Stimulated activated CD4-positive, alpha-beta T cell treated with anti-CD3 and anti-CD28 coated beads, Interleukin-15, amount 100 ng/mL, for 48 hours (primary cell): ENCODE data around the gene KRT83.
"Not testable (repeated sequence)": the region's sequence is repeated elsewhere in the genome, so short reads cannot be mapped to it uniquely, and the experiment has no call there.

ENCODE experiments used
- DNase-seq, 2 donors: peaks; one replicate each; pipeline ENCODE4 v3.0.0-alpha.2; 2020; ENCODE audit warnings: low read depth in 2 of 2

The KRT83 gene

DNA sequence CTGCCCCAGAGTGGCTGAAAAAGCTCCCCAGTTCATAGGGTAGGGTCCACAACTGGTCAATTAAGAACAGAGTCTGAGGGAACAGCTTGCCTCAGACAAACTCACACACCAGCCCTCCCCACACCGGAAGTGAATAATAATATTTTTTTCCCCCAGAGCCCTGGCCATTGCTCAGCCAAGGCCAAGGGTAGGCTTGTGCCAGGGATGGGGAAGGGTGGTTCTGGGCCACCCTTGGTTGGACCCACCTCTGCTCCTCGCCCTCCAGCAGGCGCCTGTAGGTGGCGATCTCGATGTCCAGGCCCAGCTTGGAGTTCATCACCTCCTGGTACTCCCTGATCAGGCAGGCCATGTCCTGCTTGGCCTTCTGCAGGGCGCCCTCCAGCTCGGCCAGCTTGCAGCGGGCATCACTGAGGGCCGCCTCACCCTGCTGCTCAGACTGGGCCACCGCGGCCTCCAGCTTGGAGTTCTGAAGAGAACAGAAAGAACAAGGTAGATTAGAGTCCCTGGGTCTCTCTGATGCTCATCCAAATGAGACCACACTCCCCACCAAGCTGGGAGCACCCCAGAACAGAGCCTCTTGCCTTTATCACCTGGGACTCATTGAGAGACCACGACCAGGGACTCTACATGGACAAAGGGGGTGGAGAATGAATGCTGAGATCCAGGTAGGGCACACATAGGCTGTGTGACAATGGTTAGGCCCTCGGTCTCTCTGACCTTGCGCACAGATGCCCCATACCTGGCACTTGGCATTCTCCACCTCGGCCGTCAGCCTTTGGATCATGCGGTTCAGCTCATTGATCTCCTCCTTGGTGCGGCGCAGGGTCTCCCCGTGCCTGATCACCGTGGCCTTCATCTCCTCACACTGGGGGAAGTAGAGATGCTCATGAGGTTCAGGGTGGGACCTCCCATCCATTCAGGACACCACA lies 34.1 kb downstream of the KRT83 start:
- not testable (repeated sequence) for DNase-seq

DNA sequence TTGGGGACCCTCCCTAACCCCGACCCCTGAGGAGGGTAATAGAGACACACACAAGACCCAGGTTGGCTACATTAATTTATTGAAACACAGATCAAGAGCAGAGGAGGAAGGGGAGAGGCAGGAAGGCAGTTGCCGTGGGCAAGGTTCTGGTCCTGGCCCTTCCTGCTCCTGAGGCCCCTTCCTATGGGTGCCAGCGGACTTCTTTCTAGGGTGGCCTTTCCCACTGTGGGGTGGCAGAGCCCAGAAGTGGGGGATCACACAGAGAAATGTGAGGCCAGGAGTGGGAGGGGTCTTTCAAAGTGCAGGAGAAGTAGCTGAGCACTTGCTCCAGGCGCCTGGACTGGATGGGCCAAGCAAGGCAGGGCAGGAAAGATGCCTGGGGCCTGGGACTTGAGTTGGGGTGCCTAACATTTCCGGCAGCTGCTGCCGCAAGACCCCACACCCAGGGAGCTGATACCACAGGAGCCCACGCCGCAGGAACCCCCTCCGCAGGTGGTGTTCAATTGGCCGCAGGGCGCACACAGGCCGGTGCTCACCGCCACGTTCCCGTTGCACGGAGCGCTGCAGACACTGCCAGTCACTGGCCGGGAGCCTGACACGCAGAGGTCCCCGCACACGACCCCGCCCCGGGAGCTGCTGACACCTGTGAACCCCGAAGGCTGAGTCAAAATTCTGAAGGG lies 35.2 kb downstream of the KRT83 start:
- DNase-seq = no peak

DNA sequence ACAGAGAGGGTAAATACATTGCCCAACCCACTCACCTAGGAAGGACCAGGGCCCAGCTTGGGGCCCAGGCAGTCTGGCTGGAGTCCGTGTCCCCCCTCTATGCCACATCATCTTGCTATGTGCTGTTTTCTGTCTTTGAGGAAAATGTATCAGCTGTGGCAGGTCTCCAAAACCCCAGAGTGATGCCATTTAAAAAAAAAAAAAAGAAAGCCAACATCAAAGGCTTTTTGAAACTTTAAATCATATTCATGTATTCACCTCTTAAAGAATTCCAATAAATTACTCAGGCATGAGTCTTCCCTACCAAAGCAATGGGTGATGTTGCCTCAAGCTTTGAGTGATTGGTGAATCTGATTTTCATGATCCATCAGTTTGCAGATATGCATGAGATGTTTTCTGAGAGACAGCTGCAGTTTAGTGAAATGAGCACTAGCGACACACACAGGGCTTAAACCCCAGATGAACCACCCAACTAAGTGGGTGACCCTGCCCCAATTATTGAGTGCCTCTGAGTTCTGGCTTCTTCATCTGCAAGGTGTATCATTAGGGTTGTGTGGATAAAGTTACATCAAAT lies 35.9 kb downstream of the KRT83 start:
- DNase-seq = no peak

DNA sequence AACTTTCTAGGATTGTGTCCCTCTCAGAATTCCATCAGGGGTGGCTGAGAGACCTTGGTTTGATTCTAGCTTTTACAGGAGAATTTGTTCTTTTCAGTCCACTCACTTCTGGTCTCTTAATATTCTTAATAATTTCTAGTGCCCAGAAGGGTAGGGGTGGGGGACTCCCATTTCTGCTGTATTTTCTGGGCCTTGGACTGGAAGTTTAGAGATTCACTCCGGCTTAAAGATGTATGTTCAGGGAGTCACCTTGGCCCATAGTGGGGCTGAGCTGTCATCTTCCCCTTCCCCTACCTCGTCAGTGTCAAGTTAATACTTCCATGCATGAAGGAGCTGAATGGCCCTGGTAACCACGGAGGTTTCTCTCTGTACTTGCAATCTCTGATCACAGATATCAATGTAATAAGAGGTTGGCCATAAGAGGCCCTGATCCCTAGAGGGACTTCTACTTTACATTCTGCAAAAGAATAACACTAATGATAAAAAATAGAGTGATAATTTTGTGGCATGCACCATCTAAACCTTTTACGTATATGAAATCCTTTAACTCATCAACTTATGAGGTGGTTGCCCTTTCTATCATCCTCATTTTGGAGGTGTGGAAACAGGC lies 36.5 kb downstream of the KRT83 start:
- DNase-seq = no peak

DNA sequence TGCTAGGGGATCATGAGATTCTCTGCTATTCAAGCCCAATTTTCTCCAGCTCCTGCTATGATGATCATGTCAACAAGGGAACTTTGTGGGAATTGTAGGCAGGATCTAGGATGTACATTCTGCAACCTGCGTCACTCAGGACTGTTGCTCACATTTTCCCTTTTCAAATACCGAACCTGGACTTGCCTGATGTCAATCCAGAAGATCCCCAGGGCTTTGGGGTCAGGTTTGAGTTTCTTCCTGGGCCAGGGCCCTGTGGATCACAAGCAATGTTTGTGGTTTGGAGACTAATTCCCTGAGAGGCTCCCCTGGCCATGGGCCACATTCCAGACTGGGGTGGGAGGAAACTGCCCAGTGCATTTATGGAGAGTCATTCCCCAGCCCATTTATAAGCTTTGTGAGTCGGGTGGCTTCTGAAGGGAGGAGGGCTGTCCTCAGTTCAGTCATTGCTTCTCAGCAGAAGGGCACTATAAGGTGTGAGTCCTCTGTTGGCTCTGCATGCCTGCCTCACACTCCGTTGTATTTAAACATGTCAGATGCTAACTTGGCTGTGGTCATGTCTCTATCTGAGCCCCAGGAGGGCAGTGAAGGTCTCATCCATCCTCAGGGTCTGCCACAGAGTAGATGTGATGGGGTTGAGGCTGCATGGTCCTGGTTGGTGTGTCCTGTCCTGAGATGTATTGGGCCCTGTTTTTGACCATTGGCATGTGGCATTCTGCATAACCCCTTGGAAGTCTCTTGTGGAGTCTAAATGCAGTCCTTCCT lies 40.2 kb downstream of the KRT83 start:
- no peak for DNase-seq

DNA sequence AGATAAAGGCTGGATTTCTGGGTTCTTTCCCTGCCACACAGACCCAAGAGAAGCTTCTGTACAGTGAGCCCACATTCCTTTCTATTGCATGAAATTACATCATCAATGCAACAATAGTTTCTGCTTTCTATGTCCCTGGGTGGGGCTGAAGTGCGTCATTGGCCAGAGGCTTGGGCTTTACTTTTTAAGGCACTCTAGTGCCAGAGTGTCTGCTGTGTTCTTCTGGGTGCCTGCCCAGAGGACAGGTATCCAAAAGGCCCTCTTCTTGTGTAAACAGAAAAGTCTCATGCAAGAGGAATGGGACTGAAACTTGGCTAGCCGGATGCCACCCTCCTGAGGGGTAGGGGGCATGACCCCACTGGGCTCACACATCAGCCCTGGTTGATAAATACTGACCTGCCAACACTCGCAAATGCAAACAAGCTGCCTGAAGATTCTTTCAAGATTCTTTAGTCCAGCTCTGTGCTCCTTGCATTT lies 40.8 kb downstream of the KRT83 start:
- DNase-seq = no peak

DNA sequence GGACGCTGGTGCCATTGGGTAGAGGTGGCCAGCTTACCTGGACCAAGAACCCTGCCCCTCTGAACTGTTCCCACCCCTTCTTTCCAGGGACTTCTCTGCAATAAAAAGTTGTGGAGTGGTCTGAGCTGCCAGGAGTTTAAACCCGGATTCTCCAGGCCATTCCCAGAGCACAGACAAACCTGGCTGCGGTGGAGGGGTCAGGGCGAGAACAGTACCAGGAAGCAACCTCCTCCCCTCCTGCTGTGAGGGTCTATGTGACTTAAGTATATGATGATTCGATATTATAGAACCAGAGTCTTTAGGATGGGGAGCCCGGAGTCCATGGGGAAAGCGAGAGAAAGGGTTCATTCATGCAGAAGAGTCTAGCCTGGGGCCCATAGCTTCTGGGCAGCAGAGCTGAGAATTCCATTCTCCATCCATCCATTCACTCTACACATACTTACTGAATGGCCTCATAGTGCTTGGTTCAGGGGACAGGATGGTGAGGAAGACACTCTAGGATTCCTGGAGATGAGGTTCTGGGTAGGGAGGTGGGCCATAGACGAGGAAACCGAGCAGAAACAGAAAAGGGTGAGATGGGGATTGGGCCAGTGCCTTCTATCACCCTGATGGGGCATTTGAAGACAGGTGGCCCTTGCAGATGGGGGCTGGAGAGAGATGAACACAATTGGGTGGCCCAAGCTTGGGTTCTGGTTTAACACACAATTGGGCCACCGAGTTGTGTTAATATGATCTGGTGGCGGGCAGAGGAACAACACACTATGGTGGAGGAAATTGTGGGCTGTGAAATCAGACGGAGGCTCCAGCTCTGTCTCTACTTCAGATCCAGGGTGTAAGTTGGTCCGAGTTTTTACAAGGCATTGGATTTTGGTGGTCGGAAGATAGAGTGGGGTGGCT lies 41.5 kb downstream of the KRT83 start:
- no peak for DNase-seq

DNA sequence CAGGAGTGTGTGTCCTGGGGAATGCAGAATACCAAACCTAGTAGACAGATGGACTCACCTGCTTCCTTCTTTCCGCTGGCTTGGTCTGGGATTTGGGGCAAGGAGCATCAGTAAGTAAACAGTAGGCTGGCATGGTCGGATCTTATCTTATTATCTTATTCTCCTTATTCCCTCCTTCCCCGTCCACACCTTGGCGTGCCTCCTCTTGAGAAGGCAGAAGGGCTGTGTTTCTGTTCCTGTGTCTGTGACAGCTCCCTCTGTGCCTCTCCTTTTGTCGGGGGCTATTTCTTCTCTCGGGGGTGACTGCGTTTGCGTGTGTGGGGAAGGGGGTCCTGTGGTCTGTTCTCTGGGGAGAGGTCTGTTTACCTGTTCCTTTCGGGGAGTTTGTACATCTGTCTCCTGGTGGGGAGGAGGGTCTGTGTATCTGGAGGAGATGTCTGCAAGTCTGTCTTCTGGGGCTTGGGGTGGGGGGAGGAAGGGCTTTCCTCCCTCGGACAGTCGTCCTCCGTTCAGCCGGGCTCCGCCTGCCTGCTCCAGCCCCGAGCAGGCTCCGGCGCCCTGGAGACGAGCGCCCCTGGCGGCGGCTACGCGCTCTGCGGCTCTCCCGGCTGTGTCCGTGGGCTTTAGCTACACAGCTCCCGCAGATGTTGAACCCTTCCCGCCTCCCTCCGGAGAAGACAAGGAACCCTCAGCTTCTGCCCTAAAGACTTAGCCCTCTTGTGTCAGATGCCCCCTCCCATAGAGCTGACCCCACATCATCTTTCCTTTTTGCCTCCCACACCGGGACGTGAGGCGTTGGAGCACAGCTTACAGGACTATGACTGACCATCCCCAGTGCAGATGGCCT lies 42.4 kb downstream of the KRT83 start:
- DNase-seq = peak; percentile 21 to 65

DNA sequence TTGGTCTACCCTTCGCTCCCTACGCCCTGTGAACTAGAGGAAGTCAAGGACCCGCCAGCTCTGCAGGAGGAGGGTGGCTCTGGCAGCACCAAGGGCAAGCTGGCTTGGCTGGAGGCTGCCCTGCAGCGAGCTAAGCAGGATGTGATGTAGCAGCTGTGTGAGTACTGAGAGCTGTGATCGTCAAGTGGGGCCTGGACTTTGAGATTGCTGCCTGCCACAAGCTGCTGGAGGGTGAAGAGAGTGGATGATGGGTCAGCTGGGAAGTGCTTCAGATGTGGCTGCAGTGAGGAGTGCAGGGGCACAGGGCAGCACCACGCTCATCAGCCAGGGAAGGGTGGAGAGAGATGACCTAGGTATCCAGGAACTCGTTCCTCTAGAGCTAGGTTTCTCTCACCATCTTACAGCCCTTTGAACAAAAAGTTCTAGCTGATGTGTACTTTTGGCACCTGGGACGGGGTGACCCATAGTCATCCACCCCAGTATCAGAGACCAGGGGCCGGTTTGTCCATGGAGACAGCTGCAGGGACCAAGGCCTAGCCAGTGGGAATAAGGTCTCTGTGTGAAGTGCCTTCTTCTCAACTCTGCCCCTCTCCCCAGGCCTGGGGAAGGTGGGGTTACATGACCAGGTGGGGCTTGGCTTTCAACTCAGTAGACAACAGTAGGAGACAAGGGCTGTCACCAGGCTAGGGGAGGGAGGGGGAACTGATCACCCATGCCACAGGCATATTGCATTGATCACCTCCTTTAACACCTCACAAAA lies 43.5 kb downstream of the KRT83 start:
- DNase-seq = no peak

DNA sequence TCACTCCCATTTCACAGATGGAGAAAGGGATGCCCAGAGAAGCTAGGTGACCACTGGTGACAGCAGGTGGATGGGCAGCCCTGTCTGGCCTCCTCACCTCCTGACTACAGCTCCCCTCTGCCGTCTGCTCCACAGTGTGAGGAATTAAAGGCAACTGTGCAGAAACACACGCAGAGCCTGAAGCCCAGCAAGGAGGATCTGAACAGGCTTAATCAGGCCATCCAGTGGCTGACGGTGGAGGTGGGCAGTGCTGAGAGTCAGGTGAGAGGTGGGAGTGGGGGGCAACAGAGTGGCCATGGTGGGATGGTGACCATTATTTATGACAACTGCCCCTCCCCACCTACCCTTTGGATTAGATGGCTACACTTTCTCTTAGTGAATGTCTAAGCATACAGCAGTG lies 45.5 kb downstream of the KRT83 start:
- DNase-seq = no peak

DNA sequence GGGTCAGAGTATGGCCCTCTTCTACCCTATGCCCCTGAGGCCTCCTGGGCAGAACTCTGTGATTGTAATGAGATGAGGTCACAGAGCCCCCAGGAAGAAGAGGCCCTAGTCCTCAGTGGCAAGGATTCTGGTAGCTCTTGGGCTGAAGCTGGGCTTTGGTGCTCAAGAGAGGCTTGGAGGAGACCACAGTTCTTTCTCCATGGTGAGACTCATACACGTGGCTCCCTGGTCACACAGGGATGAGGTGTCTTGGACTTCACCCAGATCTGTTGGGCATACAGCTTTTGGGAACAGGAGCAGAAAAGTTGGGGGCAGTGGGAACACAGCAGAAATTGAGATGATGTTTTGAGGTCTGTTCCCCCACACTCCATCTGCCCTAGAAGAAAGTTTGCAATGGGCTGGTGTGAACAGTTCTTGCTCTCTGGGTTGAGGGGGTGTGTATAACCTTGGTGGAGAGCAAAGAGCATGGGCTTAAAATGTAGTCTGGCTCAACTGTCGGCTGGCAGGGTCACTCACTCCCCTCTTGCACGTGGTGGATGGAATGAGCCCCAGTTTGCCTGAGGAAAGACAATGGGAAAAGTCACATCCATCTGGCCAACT lies 46.6 kb downstream of the KRT83 start, which contains the start of gene KRT86:
TSS of gene KRT86 (plus strand) at position 125 of the 600 bp plus-strand sequence. CDS start 27,272 bp downstream, outside the sequence.
- no peak for DNase-seq

DNA sequence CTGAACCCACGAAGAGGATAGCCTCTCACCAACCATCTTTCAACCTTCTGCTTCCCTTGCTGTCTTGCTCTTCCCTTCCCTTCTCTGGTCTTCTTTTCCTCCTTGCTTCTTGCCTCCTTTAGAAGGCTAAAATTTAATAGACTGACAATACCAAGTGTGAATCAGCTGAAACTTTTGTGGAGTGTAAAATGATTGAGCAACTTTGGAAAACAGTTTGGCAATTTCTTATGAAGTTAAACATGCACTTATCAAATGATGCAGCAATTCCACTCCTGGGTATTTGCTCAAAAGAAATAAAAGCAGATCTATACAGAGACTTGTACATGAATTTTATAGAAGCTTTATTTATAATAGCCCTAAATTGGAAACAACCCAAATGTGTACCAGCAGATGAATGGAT lies 50.0 kb downstream of the KRT83 start:
- no peak for DNase-seq

DNA sequence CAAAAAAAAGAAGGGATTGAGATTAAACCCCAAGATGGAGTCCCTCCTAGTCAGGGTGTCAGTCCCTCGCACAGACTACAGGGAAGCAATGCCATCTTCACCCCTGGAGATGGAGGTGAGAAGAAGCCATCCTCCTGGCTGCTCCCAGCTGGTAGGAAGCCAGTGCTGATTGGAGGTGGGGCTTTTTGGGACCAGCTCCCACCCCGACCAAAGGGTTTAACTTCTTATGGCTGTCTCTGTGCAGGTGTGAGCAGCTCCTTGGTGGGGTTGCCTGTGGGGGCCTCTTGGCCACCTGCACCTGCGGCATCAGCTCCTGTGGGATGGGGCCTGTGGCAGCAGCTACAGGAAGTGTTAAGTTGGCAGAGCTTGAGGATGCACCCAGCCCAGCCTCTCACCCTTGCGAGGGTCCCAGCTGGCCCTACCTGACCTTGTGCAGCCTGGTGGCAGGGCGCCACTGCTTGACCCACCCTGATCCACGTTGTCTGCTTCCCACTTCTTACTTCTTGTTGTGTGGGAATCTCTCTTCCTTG lies 50.6 kb downstream of the KRT83 start:
- DNase-seq = no peak

DNA sequence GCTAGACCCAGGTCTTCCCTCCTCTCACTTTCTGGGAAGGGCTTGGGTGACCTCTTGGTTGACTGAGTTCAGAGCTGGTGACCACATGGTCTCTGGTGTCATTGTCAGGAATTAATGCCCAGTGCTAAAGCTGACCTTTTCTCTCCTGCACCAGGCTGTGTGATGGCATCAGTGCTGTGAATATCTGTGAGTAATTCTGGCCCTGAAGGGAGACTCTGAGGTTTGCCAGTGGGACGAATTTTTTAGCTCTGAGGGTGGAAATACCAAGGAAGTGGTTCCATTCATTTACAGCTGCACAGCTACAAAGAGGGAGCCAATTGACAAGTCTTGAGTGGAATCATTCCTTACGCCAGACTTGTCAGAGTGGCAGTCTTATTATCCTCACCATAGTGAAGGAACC lies 53.0 kb downstream of the KRT83 start:
- no peak for DNase-seq

DNA sequence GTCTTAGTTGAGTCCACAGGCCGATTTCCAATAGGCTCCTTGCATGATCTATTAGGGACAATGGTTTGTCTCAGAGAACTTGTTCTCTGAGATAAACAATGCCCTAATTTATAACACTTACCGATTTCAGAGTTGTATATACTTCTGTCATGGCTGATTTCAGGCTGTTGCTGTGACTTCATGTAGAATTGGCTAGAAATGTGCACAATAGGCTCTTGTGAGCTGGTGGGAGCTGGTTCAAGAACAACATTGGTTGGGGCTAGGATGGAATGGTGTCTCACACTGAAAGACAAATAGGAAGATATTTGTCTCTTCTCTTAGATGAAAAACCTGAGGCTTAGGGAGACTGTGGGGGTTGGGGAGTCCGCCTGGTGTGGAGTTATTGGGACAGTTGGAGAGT lies 53.5 kb downstream of the KRT83 start:
- no peak for DNase-seq

DNA sequence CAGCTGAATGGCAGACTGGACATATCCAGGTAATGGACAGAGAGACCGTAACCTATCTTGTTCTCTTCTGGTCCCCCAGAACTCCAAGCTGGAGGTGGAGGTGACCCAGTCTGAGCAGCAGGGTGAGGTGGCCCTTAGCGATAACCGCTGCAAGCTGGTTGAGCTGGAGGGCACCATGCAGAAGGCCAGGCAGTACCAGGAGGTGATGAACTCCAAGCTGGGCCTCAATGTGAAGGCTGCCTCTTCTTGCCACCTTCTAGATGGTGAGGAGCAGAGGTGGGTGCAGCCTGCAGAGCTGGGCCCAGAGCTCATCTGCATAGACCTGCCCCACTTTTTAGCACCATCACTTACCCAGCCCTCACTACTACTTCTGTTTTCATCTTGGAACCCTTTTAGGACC lies 53.9 kb downstream of the KRT83 start:
- no peak for DNase-seq

DNA sequence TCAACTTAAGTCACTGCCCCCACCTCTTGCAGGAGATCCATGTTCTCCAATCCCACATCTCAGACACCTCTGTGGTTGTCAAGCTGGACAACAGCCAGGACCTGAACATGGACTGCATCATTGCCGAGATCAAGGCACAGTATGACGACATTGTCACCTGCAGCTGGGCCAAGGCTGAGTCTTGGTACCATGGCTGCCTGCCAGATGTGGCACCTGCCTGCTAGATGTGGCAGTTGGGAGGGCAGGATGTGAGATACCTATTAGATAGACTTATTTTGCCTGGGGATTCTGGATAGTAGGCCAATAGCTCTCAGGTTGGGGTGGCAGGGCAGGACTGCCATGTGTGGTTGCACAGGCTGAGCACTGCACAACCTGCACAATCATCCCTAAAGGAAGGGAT lies 54.7 kb downstream of the KRT83 start:
- no peak for DNase-seq

DNA sequence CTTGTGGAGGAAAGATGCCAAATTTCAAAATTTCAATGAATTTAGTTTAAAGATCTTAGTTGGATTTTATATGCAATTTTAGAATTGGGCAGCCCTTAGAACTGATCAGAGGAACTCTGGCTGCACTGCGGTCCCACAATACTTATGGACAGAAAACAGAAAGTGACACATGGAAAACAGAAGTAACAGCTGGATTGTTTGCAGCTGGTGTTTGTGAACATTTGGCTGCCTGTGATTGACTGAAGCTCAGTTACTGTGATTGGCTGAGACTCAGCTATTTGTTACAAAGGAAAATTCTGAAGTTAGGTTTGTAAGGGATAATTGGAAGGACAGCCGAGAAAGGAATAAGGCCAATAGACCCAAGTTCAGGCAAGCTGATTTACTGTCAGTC lies 56.8 kb downstream of the KRT83 start:
- no peak for DNase-seq
